ENCODE results near the gene CREM. TPM values are rescaled to one million over a fixed set of nuclear protein-coding genes. Genes with fewer than 3 reads are reported as not detected.
"Not testable (repeated sequence)": the region's sequence is repeated elsewhere in the genome, so short reads cannot be mapped to it uniquely, and the experiment has no call there.

Gene CREM
- total and polyA plus RNA-seq, 2 of the 4 experiments (the other 2 are of a cell fraction): 33.2 to 40.5 TPM

- H2AFZ ChIP-seq (replicated peaks; ENCODE audit: low read length, poor library complexity); H3K27me3 ChIP-seq (ENCODE audit: control insufficient read depth, insufficient read depth, low read length); H3K18ac ChIP-seq (ENCODE audit: low read depth, low read length); H4K8ac ChIP-seq (ENCODE audit: low read depth in 2 of 2, low read length in 2 of 2); H3K4me1 ChIP-seq (ENCODE audit: control insufficient read depth, insufficient read depth, low read length); H3K9me1 ChIP-seq (ENCODE audit: insufficient read depth, low read length); H2BK120ac ChIP-seq (ENCODE audit: low read depth, low read length); H3K23ac ChIP-seq (ENCODE audit: low read depth, low read length); dilution Hi-C loops (cut with HindIII; ENCODE audit: low sequenced_read_pairs, unreplicated experiment); H2AK9ac ChIP-seq (replicated peaks; ENCODE audit: low read depth, low read length, poor library complexity); H3K9me3 ChIP-seq (ENCODE audit: control insufficient read depth, insufficient read depth, low read length); DNase-seq; H3K4ac ChIP-seq (ENCODE audit: low read depth, low read length); H2AK5ac ChIP-seq (ENCODE audit: low read depth, low read length); ATAC-seq (ENCODE audit: low read depth); H3K14ac ChIP-seq (replicated peaks; ENCODE audit: low read depth, low read length); intact Hi-C loops (cut with micrococcal nuclease); H2BK5ac ChIP-seq (ENCODE audit: low read depth, low read length, poor library complexity, severe bottlenecking); H3K9ac ChIP-seq (ENCODE audit: low read depth, low read length); BruUV-seq (replicated peaks); H3K27ac ChIP-seq (ENCODE audit: insufficient read depth, low read length); H2BK15ac ChIP-seq (ENCODE audit: low read depth, low read length); POLR2A ChIA-PET (ENCODE audit: unreplicated experiment); H3K56ac ChIP-seq (ENCODE audit: extremely low read depth, insufficient read depth, low read length); H3K36me3 ChIP-seq (ENCODE audit: control insufficient read depth, insufficient read depth, low read length); H3K4me2 ChIP-seq (ENCODE audit: low read depth, low read length); H4K5ac ChIP-seq (ENCODE audit: low read depth, low read length); H2BK20ac ChIP-seq (ENCODE audit: low read depth, low read length); in situ Hi-C loops (cut with MboI; ENCODE audit: low sequenced_read_pairs); H3K4me3 ChIP-seq (ENCODE audit: insufficient read depth, low read depth, low read length): not testable (repeated sequence)
- WGBS, 2 experiments (ENCODE audit: extremely low coverage in 2 of 2, insufficient read length in 1 of 2): no CpG with 5 or more reads among the region's 1 CpG
- CTCF ChIA-PET: interaction anchor here (0.6 kb wide), 1 partner anchor 17 kb away, joined by 4 read pairs; no protein-coding TSS in a partner anchor
- Histone ChIP-seq H4K20me1 (ENCODE audit: insufficient read depth, low read length) (peaks cover 35% of the 10 kb centered on the region; the same call in 1 of the 2 replicates), H3K79me1 (ENCODE audit: low read depth in 1 of 2, low read length in 2 of 2) (peaks cover 17 to 61% of the 10 kb centered on the region in 2 experiments), H4K91ac (ENCODE audit: insufficient read depth, low read depth, low read length) (peak overlapping the region; percentile 1; the same call in 1 of the 2 replicates)
Measured at GRCh38 chr10:35080261-35080660, 46.4 kb upstream of the CREM start.

Measured in IMR-90 (cell line).